Transverse colon (tissue), 4 donors: Measurements from ENCODE around the gene SLC27A2. TPM values are rescaled to one million over a fixed set of nuclear protein-coding genes. Genes with fewer than 3 reads are reported as not detected.
"Not testable (repeated sequence)": the region's sequence is repeated elsewhere in the genome, so short reads cannot be mapped to it uniquely, and the experiment has no call there.

Experiments used
- DNase-seq: peaks from one replicate; pipeline ENCODE4 v3.0.0-alpha.2; 2019
- H3K27ac ChIP-seq, 4 donors: fragments of 200-600 bp; sonication (generic); 2 replicates each; pipeline ENCODE4 v1.5.1; 2016 to 2018; ENCODE audit warnings: inconsistent platforms in 4 of 4
- H3K27me3 ChIP-seq: fragments of 200-600 bp; sonication (generic); 2 replicates; pipeline ENCODE4 v1.5.1; 2017; ENCODE audit warnings: inconsistent platforms
- H3K36me3 ChIP-seq, 4 donors: fragments of 200-600 bp; sonication (generic); 2 replicates each; pipeline ENCODE4 v1.5.1; 2017 to 2019; ENCODE audit warnings: inconsistent platforms in 4 of 4
- H3K4me1 ChIP-seq, 4 donors: fragments of 200-600 bp; sonication (generic); 2 replicates each; pipeline ENCODE4 v1.5.1; 2017 to 2020; ENCODE audit warnings: inconsistent platforms in 4 of 4
- H3K4me3 ChIP-seq, 4 donors: fragments of 200-600 bp; sonication (generic); 1 replicate in 1 of 4; 2 replicates in 3 of 4; pipeline versions ENCODE4 v1.5.1 to v1.6.1; 2017 to 2019; ENCODE audit warnings: inconsistent platforms in 4 of 4
- H3K9me3 ChIP-seq, 2 donors: fragments of 200-600 bp; sonication (generic); 2 replicates each; pipeline ENCODE4 v1.5.1; 2017 to 2019; ENCODE audit warnings: inconsistent platforms in 2 of 2
- CTCF ChIP-seq, 5 experiments: fragments of 200-600 bp in 3 of 5; fragments of 450-650 bp in 2 of 5; sonication (generic) in 3 of 5; IDR thresholded peaks; 1 replicate in 2 of 5; 2 replicates in 3 of 5; pipeline ENCODE4 v1.5.1; 2016 to 2017; ENCODE audit warnings: antibody characterized with exemption in 5 of 5, inconsistent platforms in 3 of 5, mild to moderate bottlenecking in 2 of 5, moderate library complexity in 1 of 5
- EP300 ChIP-seq: sonication (generic); formaldehyde crosslinking; IDR thresholded peaks from one replicate; pipeline ENCODE4 v1.6.1; 2017; ENCODE audit warnings: antibody characterized with exemption, low read depth
- POLR2A ChIP-seq: fragments of 450-650 bp; IDR thresholded peaks from one replicate; pipeline ENCODE4 v1.6.1; 2016; ENCODE audit warnings: antibody characterized with exemption, mild to moderate bottlenecking, moderate library complexity
- POLR2AphosphoS5 ChIP-seq, 3 donors: sonication (generic); formaldehyde crosslinking; IDR thresholded peaks; one replicate each; pipeline ENCODE4 v1.6.1; 2016; ENCODE audit warnings: antibody characterized with exemption in 3 of 3
- WGBS, 2 donors: methylation state at CpG; one replicate each; pipeline ENCODE4 v1.1.5; 2018; ENCODE audit warnings: low coverage in 1 of 2; 5-methylcytosine and 5-hydroxymethylcytosine counted together
- in situ Hi-C, 4 donors: fragments of 200-750 bp; cut with MboI; loops; one replicate each; pipeline versions ENCODE4 v1.15.0 to v1.15.1; 2017; ENCODE audit warnings: low sequenced_read_pairs in 3 of 4, low pct_ligation_motif_present in 1 of 4, low pct_unique_long_range_greater_than_20kb in 1 of 4
- intact Hi-C: fragments of 100-400 bp; cut with DNase I; formaldehyde crosslinking; loops from one replicate; pipeline ENCODE4 v1.15.1; 2023; ENCODE audit warnings: low total_unique reads
- total RNA-seq, 4 donors: library from RNA; depleted of rRNA; stranded (reverse); fragments of >200 nt; gene quantifications; one replicate each; pipeline ENCODE4 v1.1.0, GENCODE V29; 2016

Gene SLC27A2
- total RNA-seq, 4 donors from 2014 or later: 8.2 to 38.3 (median 21.5) TPM

GRCh38 chr15:50150349-50150748, 31.6 kb upstream of the SLC27A2 start:
- intact Hi-C loops: no loop called here
- no peak overlapping the region for H3K27ac ChIP-seq
- H3K36me3 ChIP-seq: no peaks in the 10 kb centered on the region
- no peak for TF ChIP-seq CTCF (IDR thresholded peaks at IDR 0.05)
- TF ChIP-seq EP300: no peak
- TF ChIP-seq POLR2A: no peak
- no peak for TF ChIP-seq POLR2AphosphoS5 (IDR thresholded peaks at IDR 0.05)
- no peaks in the 10 kb centered on the region for H3K27me3 ChIP-seq
- peaks cover 0 to 4% of the 10 kb centered on the region in 2 donors for H3K9me3 ChIP-seq
- no peak for DNase-seq
- in situ Hi-C loops: no loop called here
- WGBS, 2 donors: 81 to 83% methylated on average over 3 of the region's 3 CpGs
- no peak overlapping the region for H3K4me3 ChIP-seq
- peaks cover 0 to 3% (median 0%) of the 10 kb centered on the region in 4 donors for H3K4me1 ChIP-seq

- intact Hi-C loops (no loop called here), in situ Hi-C loops (no loop called here)
Observed at GRCh38 chr15:50150851-50151250, 31.1 kb upstream of the SLC27A2 start.

GRCh38 chr15:50151476-50151875, 30.5 kb upstream of the SLC27A2 start:
- no peak for TF ChIP-seq CTCF (IDR thresholded peaks at IDR 0.05)
- no peak for TF ChIP-seq POLR2AphosphoS5 (IDR thresholded peaks at IDR 0.05)
- TF ChIP-seq EP300: no peak
- no peak for TF ChIP-seq POLR2A
- Histone ChIP-seq H3K36me3 (no peaks in the 10 kb centered on the region), H3K27ac (no peak overlapping the region), H3K27me3 (no peaks in the 10 kb centered on the region), H3K4me1 (no peaks in the 10 kb centered on the region), H3K4me3 (no peak overlapping the region), H3K9me3 (peaks cover 0 to 7% of the 10 kb centered on the region in 2 donors)
- in situ Hi-C loops: no loop called here
- no peak for DNase-seq
- intact Hi-C loops: no loop called here
- 86 to 100% methylated on average over 2 of the region's 2 CpGs for WGBS, 2 donors

More at GRCh38 chr15:50150851-50151250, 31.1 kb upstream of the SLC27A2 start:
- Histone ChIP-seq H3K36me3 (no peaks in the 10 kb centered on the region), H3K9me3 (peaks cover 0 to 7% of the 10 kb centered on the region in 2 donors), H3K4me1 (no peaks in the 10 kb centered on the region), H3K4me3 (no peak overlapping the region), H3K27ac (no peak overlapping the region), H3K27me3 (no peaks in the 10 kb centered on the region)
- no peak for DNase-seq
- no peak for TF ChIP-seq CTCF (IDR thresholded peaks at IDR 0.05)
- TF ChIP-seq EP300: no peak
- no peak for TF ChIP-seq POLR2A

- DNase-seq, H3K4me3 ChIP-seq, intact Hi-C loops, H3K4me1 ChIP-seq, H3K27ac ChIP-seq, in situ Hi-C loops, H3K9me3 ChIP-seq, H3K27me3 ChIP-seq, H3K36me3 ChIP-seq: not testable (repeated sequence)
- 91% methylated on average over 22 of the region's 28 CpGs; no CpG with 5 or more reads in 1 of the 2 donors for WGBS, 2 donors
Observed at GRCh38 chr15:50158236-50158635, 23.8 kb upstream of the SLC27A2 start.

GRCh38 chr15:50162969-50163718, 18.9 kb upstream of the SLC27A2 start:
- Histone ChIP-seq H3K9me3 (no peaks in the 10 kb centered on the region), H3K27ac (no peak overlapping the region), H3K36me3 (no peaks in the 10 kb centered on the region), H3K4me3 (no peak overlapping the region), H3K4me1 (peaks cover 0 to 15% (median 0%) of the 10 kb centered on the region in 4 donors), H3K27me3 (no peaks in the 10 kb centered on the region)
- TF ChIP-seq POLR2A: no peak
- TF ChIP-seq CTCF (IDR thresholded peaks at IDR 0.05): no peak
- TF ChIP-seq POLR2AphosphoS5 (IDR thresholded peaks at IDR 0.05): no peak
- no peak for TF ChIP-seq EP300
- in situ Hi-C loops: no loop called here
- DNase-seq: no peak
- intact Hi-C loops: no loop called here
- 68 to 80% methylated on average over 1 to 2 of the region's 2 CpGs for WGBS, 2 donors
